SJCRH30 (cell line): ENCODE results near the gene MYBBP1A. TPM values are rescaled to one million over a fixed set of nuclear protein-coding genes. Genes with fewer than 3 reads are reported as not detected.
A peak's percentile ranks its signal among the peaks of the same experiment; 100 is the strongest.

Experiments used
- DNase-seq, 2 experiments: peaks; one replicate each; pipeline ENCODE4 v3.0.0-alpha.2; 2015 to 2020
- H3K27ac ChIP-seq: fragments of 250-450 bp; sonication (Bioruptor Pico); 2 replicates; pipeline ENCODE4 v1.5.1; 2020; ENCODE audit warnings: mild to moderate bottlenecking, moderate library complexity
- H3K27me3 ChIP-seq: fragments of 250-450 bp; sonication (Bioruptor Pico); 2 replicates; pipeline ENCODE4 v1.5.1; 2020; ENCODE audit warnings: mild to moderate bottlenecking, moderate library complexity
- H3K36me3 ChIP-seq: fragments of 250-450 bp; sonication (Bioruptor Pico); 2 replicates; pipeline ENCODE4 v1.5.1; 2020; ENCODE audit warnings: mild to moderate bottlenecking, moderate library complexity
- H3K4me1 ChIP-seq: fragments of 250-450 bp; sonication (Bioruptor Pico); 2 replicates; pipeline ENCODE4 v1.5.1; 2020; ENCODE audit warnings: mild to moderate bottlenecking, moderate library complexity
- H3K4me3 ChIP-seq: fragments of 250-450 bp; sonication (Bioruptor Pico); 2 replicates; pipeline ENCODE4 v1.5.1; 2020; ENCODE audit warnings: mild to moderate bottlenecking, moderate library complexity
- H3K9me3 ChIP-seq: fragments of 250-450 bp; sonication (Bioruptor Pico); replicated peaks from 2 replicates; pipeline ENCODE4 v1.5.1; 2020; ENCODE audit warnings: mild to moderate bottlenecking, moderate library complexity
- total RNA-seq: library from RNA; depleted of rRNA; stranded (reverse); fragments of >200 nt; shearing (Covaris generic); gene quantifications from 2 replicates; pipeline ENCODE4 v1.2.3, GENCODE V29; 2014

The MYBBP1A gene
- total RNA-seq, 1 experiment from 2014 or later = 40.3 TPM

DNA sequence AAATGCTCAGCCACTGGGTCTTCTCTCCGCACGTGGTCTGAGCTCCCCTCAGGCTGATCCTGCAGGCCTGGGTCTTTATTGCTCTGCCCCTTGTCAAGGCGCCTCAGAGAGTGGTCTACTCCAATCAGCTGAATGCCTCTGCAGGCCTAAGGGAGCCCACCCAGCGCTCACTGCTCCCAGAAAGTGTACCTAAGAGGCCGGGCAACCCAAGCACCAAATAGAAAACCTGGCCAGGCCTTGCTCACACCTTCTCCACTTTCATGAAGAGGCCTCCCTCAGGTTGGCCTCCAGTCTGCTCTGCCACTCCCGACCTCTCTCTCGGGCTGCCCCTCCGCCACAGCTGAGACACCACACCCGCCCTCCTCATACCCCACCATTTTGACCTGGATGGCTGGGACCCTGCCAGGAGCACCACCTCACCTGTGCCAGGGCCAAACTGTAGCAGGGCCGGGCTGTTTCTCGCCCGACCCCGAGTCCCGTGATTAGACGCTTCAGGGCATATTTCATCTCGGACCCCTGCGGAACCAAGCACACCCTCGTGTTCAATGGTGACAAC lies 665 bp downstream of the MYBBP1A start:
- Histone ChIP-seq H3K4me3 (peak overlapping the region; percentile 72), H3K4me1 (no peaks in the 10 kb centered on the region), H3K27ac (no peak overlapping the region; the same call in 1 of the 2 replicates), H3K36me3 (peaks cover 7% of the 10 kb centered on the region; the same call in 1 of the 2 replicates), H3K9me3 (no peaks in the 10 kb centered on the region), H3K27me3 (no peaks in the 10 kb centered on the region)
- DNase-seq = no peak

DNA sequence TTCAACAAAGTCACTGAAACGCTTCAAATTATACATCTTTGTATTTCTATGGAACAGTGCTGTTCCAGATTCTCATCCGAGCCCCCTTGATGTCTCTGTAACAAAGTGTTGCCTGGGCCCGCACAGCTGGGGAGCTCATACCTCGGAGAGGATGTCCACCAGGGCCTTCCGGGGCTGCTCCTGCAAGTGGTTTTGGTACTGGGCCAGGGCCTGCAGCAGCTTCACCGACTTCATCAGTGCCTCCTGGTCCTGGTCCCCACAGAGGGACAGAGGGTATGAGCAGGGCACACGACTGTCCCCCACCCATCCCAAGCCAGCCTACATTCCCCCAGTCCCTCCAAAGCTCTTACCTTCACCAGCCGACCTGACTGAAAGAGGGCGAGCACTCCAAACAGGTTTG lies 1.5 kb downstream of the MYBBP1A start:
- Histone ChIP-seq H3K36me3 (peaks cover 7% of the 10 kb centered on the region), H3K27me3 (no peaks in the 10 kb centered on the region), H3K4me1 (no peaks in the 10 kb centered on the region), H3K27ac (no peak overlapping the region), H3K9me3 (no peaks in the 10 kb centered on the region), H3K4me3 (no peak overlapping the region)
- no peak for DNase-seq

DNA sequence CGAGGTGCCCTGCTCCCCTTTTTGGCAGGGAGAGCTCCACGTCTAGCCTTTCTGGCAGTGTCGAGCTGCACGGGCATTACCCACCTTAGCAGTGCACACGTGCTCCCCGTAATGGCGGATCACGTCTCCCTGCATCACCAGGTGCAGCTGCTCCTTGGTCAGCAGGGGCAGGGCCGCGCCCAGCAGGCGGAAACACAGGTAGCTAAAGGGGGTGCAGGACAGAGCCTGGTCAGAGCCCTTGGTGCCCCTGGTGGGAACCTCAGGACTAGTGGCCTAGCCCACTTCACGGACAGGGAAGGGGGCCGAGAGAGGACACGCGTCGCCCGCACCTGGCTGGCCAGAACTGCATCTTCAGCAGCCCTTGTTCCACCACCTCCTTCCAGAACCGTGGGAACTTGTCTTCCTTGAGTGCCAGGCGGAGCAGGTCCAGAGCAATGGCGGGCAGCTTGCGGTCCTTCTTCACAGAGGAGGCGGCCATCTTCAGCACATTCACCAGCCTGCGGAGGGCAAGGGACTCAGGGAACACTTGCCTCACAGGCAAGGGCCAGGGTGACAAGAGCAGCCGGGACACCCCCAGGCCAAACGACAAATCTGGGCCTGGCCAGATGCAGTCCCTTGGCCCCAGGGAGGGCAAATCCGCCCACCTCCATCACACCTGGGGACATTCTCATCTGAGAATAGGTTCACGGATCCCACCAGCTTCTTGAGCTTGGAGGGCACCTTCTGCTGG lies 3.2 kb downstream of the MYBBP1A start:
- no peak for DNase-seq
- Histone ChIP-seq H3K36me3 (peaks cover 7% of the 10 kb centered on the region), H3K9me3 (no peaks in the 10 kb centered on the region), H3K4me3 (no peak overlapping the region), H3K27me3 (no peaks in the 10 kb centered on the region), H3K4me1 (no peaks in the 10 kb centered on the region), H3K27ac (no peak overlapping the region)

DNA sequence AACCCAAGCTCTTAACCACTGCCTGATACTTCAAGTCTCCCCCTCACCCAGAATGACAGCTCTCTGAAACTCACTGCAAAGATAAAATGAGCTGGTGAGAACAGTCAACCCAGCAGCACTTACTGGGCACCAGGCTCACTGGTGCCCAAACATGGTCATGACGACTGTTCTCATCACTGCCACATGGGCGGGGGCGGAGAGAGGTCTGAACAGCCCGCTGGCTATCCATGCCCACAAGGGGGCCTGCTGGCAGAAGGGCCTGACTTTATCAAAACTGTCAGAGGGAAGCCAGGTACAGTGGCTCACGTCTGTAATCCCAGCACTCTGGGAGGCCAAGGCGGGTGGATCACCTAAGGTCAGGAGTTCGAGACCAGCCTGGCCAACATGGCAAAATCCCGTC lies 4.0 kb downstream of the MYBBP1A start:
- Histone ChIP-seq H3K4me1 (no peaks in the 10 kb centered on the region), H3K4me3 (no peak overlapping the region), H3K36me3 (peaks cover 7% of the 10 kb centered on the region), H3K27me3 (no peaks in the 10 kb centered on the region), H3K9me3 (no peaks in the 10 kb centered on the region), H3K27ac (no peak overlapping the region)
- no peak for DNase-seq

DNA sequence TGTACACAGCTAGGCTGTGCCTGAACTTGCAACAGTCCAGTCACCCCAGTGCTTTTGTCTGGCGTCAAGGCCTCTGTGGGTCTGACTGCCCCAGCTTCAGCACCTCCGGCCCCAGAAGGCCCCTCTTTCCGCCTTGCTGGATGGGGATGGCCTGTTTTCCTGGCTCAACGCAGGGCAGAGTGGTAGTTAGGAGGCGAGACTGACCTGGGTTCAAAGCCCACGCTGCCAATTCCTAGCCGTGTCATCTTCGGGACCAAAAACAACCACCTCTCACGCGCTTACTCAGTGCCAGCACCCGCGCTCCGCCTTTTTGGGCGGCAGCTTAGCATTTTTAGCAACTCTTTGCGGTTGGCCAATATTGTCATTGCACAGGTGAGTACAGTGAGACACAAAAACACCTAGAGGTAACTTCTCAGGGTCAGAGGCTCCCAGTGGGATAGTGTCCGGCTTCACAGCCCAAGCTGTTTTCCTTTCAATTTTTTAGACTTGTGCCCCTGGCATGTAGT lies 4.6 kb downstream of the MYBBP1A start:
- no peaks in the 10 kb centered on the region for H3K27me3 ChIP-seq
- H3K4me1 ChIP-seq = no peaks in the 10 kb centered on the region
- no peak overlapping the region for H3K4me3 ChIP-seq
- H3K36me3 ChIP-seq = peaks cover 7% of the 10 kb centered on the region
- no peaks in the 10 kb centered on the region for H3K9me3 ChIP-seq
- H3K27ac ChIP-seq = no peak overlapping the region
- DNase-seq = no peak

DNA sequence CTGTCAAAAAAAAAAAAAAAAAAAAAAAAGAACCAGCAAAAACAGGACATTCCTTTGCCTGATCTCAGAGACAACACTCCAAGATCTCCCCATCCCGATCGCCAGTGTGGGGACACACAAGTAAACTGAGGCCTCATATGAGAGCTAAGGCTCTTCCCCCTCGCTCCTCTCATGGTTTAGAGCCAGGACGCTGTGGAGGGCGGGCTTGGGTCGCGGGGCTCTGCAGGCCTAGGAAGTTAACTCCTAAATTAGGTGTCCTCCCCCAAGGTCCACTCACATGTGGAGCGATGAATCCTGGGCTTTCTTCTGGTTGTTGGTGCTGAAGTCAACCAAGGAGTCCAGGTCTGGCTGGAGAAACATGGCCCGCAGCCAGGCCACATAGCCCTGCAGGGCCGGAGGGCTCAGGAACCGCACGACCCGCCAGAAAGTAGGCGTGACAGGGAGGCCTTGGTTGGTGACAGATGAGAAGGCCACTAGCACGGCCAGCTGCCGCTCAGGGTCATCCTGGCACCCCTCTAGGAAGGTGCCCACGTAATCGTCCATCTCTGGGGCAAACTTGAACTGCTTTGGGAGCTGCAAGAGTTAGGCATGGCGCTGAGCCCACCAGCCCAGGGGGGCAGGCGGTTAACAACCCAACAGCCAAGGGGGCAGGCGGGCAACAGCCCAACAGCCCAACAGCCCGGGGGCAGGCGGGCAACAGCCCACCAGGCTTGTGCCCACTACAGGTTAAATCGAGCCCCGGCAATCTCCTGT lies 5.2 kb downstream of the MYBBP1A start:
- Histone ChIP-seq H3K4me1 (no peaks in the 10 kb centered on the region), H3K27me3 (no peaks in the 10 kb centered on the region), H3K9me3 (no peaks in the 10 kb centered on the region), H3K4me3 (no peak overlapping the region), H3K27ac (no peak overlapping the region), H3K36me3 (peaks cover 7% of the 10 kb centered on the region)
- no peak for DNase-seq

DNA sequence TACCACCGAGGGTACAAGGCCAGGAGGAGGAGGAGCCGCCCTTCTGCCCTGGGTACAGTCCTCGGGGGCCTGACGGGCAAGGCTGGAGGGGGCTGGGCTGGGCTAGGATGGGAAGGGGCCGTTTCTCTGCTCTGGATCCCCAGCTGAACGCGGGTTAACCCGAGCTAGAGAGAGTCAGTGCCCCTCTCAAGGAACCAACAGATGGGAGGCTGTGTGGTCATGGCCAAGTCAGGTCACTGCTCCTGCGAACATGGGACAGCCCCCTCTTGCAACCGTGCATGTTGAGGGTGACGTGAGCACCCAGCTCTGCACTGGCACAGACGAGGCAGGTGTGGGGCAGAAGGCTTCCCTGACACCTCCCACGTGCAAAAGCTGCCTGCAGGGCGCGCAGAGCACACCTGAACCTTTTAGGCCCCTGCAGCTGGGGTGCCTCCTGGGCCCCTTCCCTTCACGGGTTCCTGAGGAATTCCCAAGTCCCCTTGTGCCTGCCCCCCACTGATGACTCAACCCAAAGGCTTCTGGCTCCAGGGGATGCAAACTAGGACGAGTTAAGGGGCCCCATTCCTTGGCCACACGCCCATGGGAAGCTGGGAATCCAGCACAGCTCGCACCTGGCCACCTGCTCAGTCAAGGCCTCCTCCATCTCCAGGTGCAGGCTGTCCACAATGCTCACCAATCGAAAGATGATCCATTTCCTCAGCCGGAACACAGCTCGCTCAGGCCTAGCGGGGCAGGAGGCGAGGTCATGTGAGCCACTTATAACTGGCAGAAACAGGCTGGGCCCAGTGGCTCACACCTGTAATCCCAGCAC lies 6.3 kb downstream of the MYBBP1A start:
- Histone ChIP-seq H3K4me1 (no peaks in the 10 kb centered on the region), H3K9me3 (no peaks in the 10 kb centered on the region), H3K27me3 (no peaks in the 10 kb centered on the region), H3K4me3 (no peak overlapping the region), H3K27ac (no peak overlapping the region), H3K36me3 (peaks cover 7% of the 10 kb centered on the region)
- no peak for DNase-seq

DNA sequence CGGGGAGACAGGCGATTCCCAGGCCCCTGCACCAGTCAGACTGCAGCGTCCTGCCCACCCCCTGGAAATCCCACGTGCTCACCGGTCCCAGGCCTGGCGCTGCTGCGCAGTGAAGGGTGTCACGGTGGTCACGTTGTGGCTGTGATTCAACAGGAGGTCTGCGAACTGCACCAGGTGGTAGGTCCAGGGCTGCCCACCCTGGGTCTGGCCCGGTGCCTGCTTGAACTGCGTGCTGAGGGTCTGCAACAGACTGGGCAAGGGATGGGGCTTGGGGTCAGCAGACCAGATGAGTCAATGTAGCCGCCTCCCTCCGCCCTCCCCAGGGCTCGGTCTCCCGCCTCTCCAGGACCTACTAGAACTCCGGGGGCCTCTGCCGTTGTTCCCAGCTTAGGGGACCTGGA lies 7.1 kb downstream of the MYBBP1A start:
- H3K4me3 ChIP-seq = no peak overlapping the region
- peaks cover 7% of the 10 kb centered on the region for H3K36me3 ChIP-seq
- no peaks in the 10 kb centered on the region for H3K9me3 ChIP-seq
- H3K27me3 ChIP-seq = no peaks in the 10 kb centered on the region
- H3K4me1 ChIP-seq = no peaks in the 10 kb centered on the region
- no peak overlapping the region for H3K27ac ChIP-seq
- no peak for DNase-seq

DNA sequence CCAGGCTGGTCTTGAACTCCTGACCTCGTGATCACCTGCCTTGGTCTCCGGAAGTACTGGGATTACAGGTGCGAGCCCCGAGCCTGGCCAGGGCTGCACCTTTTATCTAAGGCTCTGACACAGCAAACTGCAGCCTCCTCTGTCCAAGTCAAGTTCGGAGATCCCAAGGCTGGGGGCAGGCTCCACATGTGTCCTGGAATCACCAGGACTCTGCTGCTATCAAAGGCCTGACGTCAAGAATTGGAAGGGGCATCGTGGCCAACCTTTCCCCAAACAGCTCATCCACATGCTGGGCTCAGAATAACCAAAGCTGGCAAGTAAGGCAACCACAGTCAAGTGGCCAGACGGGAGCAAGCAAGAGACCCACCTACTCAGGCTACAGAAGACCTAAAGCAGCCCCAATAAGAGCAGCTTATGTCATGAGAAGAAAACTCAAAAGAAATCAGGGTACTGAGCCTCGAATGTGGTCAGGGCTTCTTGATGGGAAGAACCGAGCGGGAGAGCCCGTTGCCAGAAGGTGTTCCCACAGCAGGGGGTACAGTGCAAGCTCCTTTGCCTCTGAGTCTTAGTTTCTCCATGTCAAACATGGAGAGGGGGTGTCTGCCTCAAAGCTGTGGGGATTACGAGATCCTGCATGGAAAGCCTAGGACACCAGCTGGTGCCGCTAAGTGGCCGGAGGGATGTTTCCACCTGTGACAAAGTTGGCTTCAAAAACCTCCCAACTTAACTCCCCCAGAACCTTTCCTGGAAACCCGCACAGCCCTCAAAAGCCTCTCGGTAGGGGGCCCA lies 7.9 kb downstream of the MYBBP1A start:
- Histone ChIP-seq H3K36me3 (peaks cover 7% of the 10 kb centered on the region), H3K27ac (no peak overlapping the region), H3K4me1 (no peaks in the 10 kb centered on the region), H3K9me3 (no peaks in the 10 kb centered on the region), H3K27me3 (no peaks in the 10 kb centered on the region), H3K4me3 (no peak overlapping the region)
- no peak for DNase-seq

DNA sequence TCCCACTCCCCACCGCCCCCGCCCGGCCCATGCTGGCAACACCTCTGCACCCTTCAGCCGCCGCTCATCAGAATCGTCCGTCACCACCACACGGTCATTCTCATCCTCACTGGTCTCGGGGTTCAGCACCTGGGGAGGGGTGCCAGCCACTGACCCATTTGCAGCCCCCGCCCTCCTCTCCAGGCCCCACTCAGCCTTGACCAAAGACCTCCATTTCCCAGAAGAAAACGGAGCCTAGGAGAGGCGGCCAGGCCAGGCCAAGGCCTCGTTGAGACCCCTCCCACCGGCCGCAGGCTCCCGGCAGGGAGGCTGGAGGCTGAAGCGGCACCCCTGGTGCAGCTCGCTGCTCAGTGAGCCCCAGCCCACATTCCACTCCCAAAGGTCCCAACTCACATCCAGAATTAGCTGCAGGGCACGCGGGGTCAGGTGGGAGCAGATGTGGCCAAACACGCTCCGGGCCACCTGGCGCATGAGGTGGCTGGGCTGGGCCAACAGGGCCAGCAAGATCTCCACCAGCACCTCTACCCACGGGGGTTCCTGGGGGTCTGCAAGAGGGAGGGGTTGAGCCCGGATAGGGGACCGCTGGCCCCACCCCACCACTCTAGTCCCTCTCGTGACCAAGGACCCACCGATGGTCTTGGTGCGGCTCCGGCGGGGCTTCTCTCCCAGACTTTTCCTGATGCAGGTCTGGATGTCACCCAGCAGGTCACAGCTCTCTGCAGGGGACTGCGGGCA lies 9.8 kb downstream of the MYBBP1A start:
- H3K27ac ChIP-seq = no peak overlapping the region
- no peak overlapping the region for H3K4me3 ChIP-seq
- DNase-seq = no peak
- no peaks in the 10 kb centered on the region for H3K9me3 ChIP-seq
- H3K4me1 ChIP-seq = no peaks in the 10 kb centered on the region
- H3K36me3 ChIP-seq = no peaks in the 10 kb centered on the region; the same call in none of the 2 replicates
- H3K27me3 ChIP-seq = no peaks in the 10 kb centered on the region

DNA sequence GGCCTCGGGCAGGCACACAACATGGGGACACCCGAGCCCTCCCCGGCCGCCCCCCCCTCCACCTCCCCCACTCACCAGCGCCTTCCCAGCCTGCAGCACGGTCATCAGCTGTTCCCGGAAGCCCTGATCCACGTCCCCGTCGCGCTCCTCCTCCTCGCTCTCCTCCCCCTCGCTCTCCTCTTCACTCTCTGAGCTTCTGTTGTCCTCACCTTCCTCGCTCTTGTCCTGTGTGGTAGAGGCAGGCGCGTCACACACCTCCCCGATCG lies 10.3 kb downstream of the MYBBP1A start:
- Histone ChIP-seq H3K27me3 (no peaks in the 10 kb centered on the region), H3K4me3 (no peak overlapping the region), H3K36me3 (no peaks in the 10 kb centered on the region; the same call in none of the 2 replicates), H3K9me3 (no peaks in the 10 kb centered on the region), H3K4me1 (no peaks in the 10 kb centered on the region), H3K27ac (no peak overlapping the region)
- no peak for DNase-seq

DNA sequence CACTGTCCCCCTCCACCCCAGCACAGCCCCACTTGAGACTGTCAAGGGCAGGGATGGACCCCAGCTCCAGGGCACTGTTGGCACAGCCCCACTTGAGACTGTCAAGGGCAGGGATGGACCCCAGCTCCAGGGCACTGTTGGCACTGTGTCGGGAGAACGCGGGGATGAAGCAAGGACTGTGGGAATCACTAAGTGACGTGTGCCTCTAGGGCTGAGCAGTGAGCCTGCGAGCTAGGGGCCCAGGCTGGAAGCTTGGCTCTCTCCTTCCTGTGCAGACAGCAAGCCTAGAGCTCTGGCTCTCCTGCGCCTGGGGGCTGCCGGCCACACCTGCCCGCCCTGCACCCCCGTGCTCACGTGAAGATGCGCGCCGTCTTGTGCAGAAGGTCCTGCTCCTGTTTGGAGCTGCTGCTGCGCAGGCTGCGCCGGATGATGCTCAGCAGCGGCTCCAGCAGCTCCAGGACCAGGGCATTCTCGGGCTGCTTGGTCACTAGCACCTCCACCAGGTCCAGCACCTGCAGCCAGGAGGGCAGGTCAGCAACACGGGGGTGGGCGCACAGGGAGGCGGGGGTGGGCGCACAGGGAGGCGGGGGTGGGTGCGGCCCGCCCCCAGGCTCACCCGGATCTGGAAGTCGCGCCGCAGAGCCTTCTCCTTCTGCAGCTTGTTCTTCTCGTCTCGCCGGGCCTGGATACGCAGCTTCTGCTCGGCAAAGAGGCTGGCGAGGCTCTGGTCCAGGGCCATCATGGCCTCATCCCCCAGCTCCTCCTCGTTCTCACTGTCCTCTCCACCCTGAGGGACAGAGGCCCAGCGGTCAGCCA lies 10.8 kb downstream of the MYBBP1A start:
- Histone ChIP-seq H3K4me3 (no peak overlapping the region), H3K36me3 (no peaks in the 10 kb centered on the region; the same call in none of the 2 replicates), H3K27ac (no peak overlapping the region), H3K9me3 (no peaks in the 10 kb centered on the region), H3K4me1 (no peaks in the 10 kb centered on the region), H3K27me3 (no peaks in the 10 kb centered on the region)
- DNase-seq = no peak

DNA sequence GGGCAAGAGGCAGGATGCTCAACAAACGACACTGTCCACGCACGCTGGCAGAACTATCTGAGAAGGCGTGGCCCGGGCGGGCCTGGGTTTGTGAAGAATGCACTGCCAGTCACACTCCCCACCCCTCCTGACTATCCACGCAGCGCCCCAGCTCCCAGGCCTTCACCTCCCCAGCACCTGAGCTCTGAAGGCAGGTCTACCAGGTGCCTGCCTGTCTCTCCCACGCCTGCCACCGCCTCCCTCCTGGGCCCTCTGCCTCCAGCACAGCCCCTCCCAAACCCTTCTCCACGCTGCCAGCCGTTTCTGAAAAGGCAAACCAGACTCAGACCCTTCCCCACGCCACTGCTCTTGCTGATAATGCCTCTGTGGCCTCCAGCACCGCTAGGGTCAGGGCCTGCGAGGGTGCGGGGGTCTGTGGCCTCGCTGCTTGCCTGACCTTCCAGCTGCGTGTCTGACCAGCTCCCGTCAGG lies 11.6 kb downstream of the MYBBP1A start:
- Histone ChIP-seq H3K27ac (no peak overlapping the region), H3K9me3 (no peaks in the 10 kb centered on the region), H3K4me3 (no peak overlapping the region), H3K27me3 (no peaks in the 10 kb centered on the region), H3K4me1 (no peaks in the 10 kb centered on the region), H3K36me3 (no peaks in the 10 kb centered on the region; the same call in 1 of the 2 replicates)
- DNase-seq = no peak
